Choroid plexus epithelial cell (primary cell): Measurements from ENCODE around the gene MAP2K7.
"Not testable (repeated sequence)": the region's sequence is repeated elsewhere in the genome, so short reads cannot be mapped to it uniquely, and the experiment has no call there.

Experiments used
- DNase-seq: peaks from one replicate; pipeline ENCODE4 v3.0.0-alpha.2; 2010; ENCODE audit warnings: low read depth
- H3K4me3 ChIP-seq: 2 replicates; pipeline ENCODE4 v1.5.1; 2011; ENCODE audit warnings: low read depth, mild to moderate bottlenecking, control low read depth, low read length, moderate library complexity
- CTCF ChIP-seq: conservative IDR thresholded peaks from 2 replicates; pipeline ENCODE4 v1.5.1; 2011; ENCODE audit warnings: low read depth, mild to moderate bottlenecking, control low read depth, inconsistent platforms, low read length, moderate library complexity

MAP2K7 gene

GRCh38 chr19:7914598-7915045 lies 10.9 kb downstream of the MAP2K7 start, which contains the start of gene TGFBR3L:
Gene TGFBR3L (plus strand): TSS chr19:7914830.
- no peak for DNase-seq
- no peak for TF ChIP-seq CTCF
- no peak within 1 kb of the TSS for H3K4me3 ChIP-seq

- H3K4me3 ChIP-seq: no peak overlapping the region
- no peak for TF ChIP-seq CTCF
- no peak for DNase-seq
Measured at GRCh38 chr19:7915250-7916102, 11.8 kb downstream of the MAP2K7 start.

- DNase-seq: no peak
- TF ChIP-seq CTCF: no peak
Measured at GRCh38 chr19:7916103-7916954, 12.7 kb downstream of the MAP2K7 start.

GRCh38 chr19:7916955-7917266 lies 13.2 kb downstream of the MAP2K7 start:
- no peak for TF ChIP-seq CTCF
- DNase-seq: no peak
- H3K4me3 ChIP-seq: no peak overlapping the region

More at GRCh38 chr19:7916103-7916954, 12.7 kb downstream of the MAP2K7 start:
- peak overlapping the region; percentile 17 for H3K4me3 ChIP-seq

- peak overlapping the region; percentile 34 for H3K4me3 ChIP-seq
- peak; percentile 58 for TF ChIP-seq CTCF
- peak; percentile 62 for DNase-seq
Measured at GRCh38 chr19:7917267-7918061, 13.8 kb downstream of the MAP2K7 start.

GRCh38 chr19:7918062-7918614 lies 14.5 kb downstream of the MAP2K7 start:
- H3K4me3 ChIP-seq: peak overlapping the region; percentile 34
- DNase-seq: not testable (repeated sequence)
